Thoracic aorta (tissue), 2 donors: ENCODE results near the gene VSTM2L. TPM values are rescaled to one million over a fixed set of nuclear protein-coding genes. Genes with fewer than 3 reads are reported as not detected.

Experiments used
- ATAC-seq: fragments of 150-250 bp; one replicate; pipeline ENCODE4 v1.8.0; 2017; ENCODE audit warnings: low read depth; ENCODE audit not compliant: insufficient number of reproducible peaks, low FRiP score
- DNase-seq: peaks from one replicate; pipeline ENCODE4 v3.0.0-alpha.2; 2020; ENCODE audit warnings: low spot score
- H3K27ac ChIP-seq, 2 donors: fragments of 200-600 bp; sonication (generic); 1 replicate in 1 of 2; 2 replicates in 1 of 2; pipeline ENCODE4 v1.5.1; 2016; ENCODE audit warnings: mild to moderate bottlenecking in 2 of 2, moderate library complexity in 2 of 2
- H3K27me3 ChIP-seq: fragments of 200-600 bp; sonication (generic); replicated peaks from 2 replicates; pipeline ENCODE4 v1.6.0; 2016; ENCODE audit warnings: mild to moderate bottlenecking; ENCODE audit not compliant: insufficient read depth
- H3K36me3 ChIP-seq: fragments of 200-600 bp; sonication (generic); one replicate; pipeline ENCODE4 v1.5.1; 2016
- H3K4me1 ChIP-seq, 2 donors: fragments of 200-600 bp; sonication (generic); 1 replicate in 1 of 2; 2 replicates in 1 of 2; pipeline versions ENCODE4 v1.5.1 to v1.6.0; 2016; ENCODE audit warnings: low read depth in 2 of 2, mild to moderate bottlenecking in 1 of 2; ENCODE audit not compliant: control insufficient read depth in 1 of 2
- H3K4me3 ChIP-seq: fragments of 200-600 bp; sonication (generic); 2 replicates; pipeline ENCODE4 v1.5.1; 2016; ENCODE audit warnings: mild to moderate bottlenecking
- H3K9me3 ChIP-seq: fragments of 200-600 bp; sonication (generic); 2 replicates; pipeline ENCODE4 v1.5.1; 2016
- CTCF ChIP-seq: fragments of 200-600 bp; sonication (generic); IDR thresholded peaks from one replicate; pipeline ENCODE4 v1.5.1; 2019; ENCODE audit warnings: antibody characterized with exemption
- total RNA-seq, 2 donors: library from RNA; depleted of rRNA; stranded (reverse); fragments of >200 nt; gene quantifications; one replicate each; pipeline versions ENCODE4 v1.1.0 to v1.2.3, GENCODE V29; 2016

VSTM2L gene
- total RNA-seq, 2 donors from 2014 or later: 0.68 to 5.4 TPM

- ATAC-seq (no peak), DNase-seq (no peak)
- H3K27me3 ChIP-seq: no peaks in the 10 kb centered on the region
- TF ChIP-seq CTCF: no peak
- H3K36me3 ChIP-seq: no peaks in the 10 kb centered on the region
- peaks cover 0 to 5% of the 10 kb centered on the region in 2 donors for H3K4me1 ChIP-seq
- H3K9me3 ChIP-seq: no peaks in the 10 kb centered on the region
- no peak overlapping the region for H3K4me3 ChIP-seq
- H3K27ac ChIP-seq: no peak overlapping the region
Measured at GRCh38 chr20:37907677-37908401, 4.9 kb downstream of the VSTM2L start.

GRCh38 chr20:37911261-37911660 is 8.3 kb downstream of the VSTM2L start:
- peaks cover 6 to 14% of the 10 kb centered on the region in 2 donors for H3K4me1 ChIP-seq
- DNase-seq (no peak), ATAC-seq (no peak)
- no peaks in the 10 kb centered on the region for H3K9me3 ChIP-seq
- no peak for TF ChIP-seq CTCF
- H3K4me3 ChIP-seq: no peak overlapping the region
- H3K27ac ChIP-seq: no peak overlapping the region
- no peaks in the 10 kb centered on the region for H3K27me3 ChIP-seq
- no peaks in the 10 kb centered on the region for H3K36me3 ChIP-seq

- ATAC-seq: no peak
Measured at GRCh38 chr20:37911838-37912281, 8.9 kb downstream of the VSTM2L start.

GRCh38 chr20:37912874-37913273 is 9.9 kb downstream of the VSTM2L start:
- no peaks in the 10 kb centered on the region for H3K27me3 ChIP-seq
- no peaks in the 10 kb centered on the region for H3K36me3 ChIP-seq
- DNase-seq (no peak), ATAC-seq (no peak)
- H3K9me3 ChIP-seq: no peaks in the 10 kb centered on the region
- peaks cover 6 to 14% of the 10 kb centered on the region in 2 donors for H3K4me1 ChIP-seq
- no peak for TF ChIP-seq CTCF
- H3K27ac ChIP-seq: no peak overlapping the region
- no peak overlapping the region for H3K4me3 ChIP-seq

More at GRCh38 chr20:37911838-37912281, 8.9 kb downstream of the VSTM2L start:
- Histone ChIP-seq H3K9me3 (no peaks in the 10 kb centered on the region), H3K27me3 (no peaks in the 10 kb centered on the region), H3K4me1 (peaks cover 6 to 14% of the 10 kb centered on the region in 2 donors), H3K36me3 (no peaks in the 10 kb centered on the region), H3K27ac (no peak overlapping the region), H3K4me3 (no peak overlapping the region)
- no peak for TF ChIP-seq CTCF
- no peak for DNase-seq

- no peak for DNase-seq
- Histone ChIP-seq H3K27me3 (no peaks in the 10 kb centered on the region), H3K4me3 (no peak overlapping the region), H3K4me1 (peaks cover 6 to 14% of the 10 kb centered on the region in 2 donors), H3K9me3 (no peaks in the 10 kb centered on the region), H3K36me3 (no peaks in the 10 kb centered on the region), H3K27ac (no peak overlapping the region)
- no peak for TF ChIP-seq CTCF
- ATAC-seq: no peak
Measured at GRCh38 chr20:37913567-37914366, 10.8 kb downstream of the VSTM2L start.
